Measurements from ENCODE around the gene TANGO6. TPM values are rescaled to one million over a fixed set of nuclear protein-coding genes. Genes with fewer than 3 reads are reported as not detected.
A peak's percentile ranks its signal among the peaks of the same experiment; 100 is the strongest.

Gene TANGO6
- total RNA-seq, 2 donors from 2014 or later: 9.6 to 22.7 TPM

GRCh38 chr16:68993456-68993855 lies 150.1 kb downstream of the TANGO6 start:
- Histone ChIP-seq H3K4me3 (no peak overlapping the region), H3K36me3 (replicated peaks in 1 of 2; ENCODE audit: insufficient read depth in 1 of 2, low read depth in 2 of 2) (no peaks in the 10 kb centered on the region), H3K27ac (peak overlapping the region; percentile 14 to 73 (median 61)), H3K27me3 (no peaks in the 10 kb centered on the region), H3K4me1 (peaks cover 22% of the 10 kb centered on the region), H3K9me3 (no peaks in the 10 kb centered on the region)
- WGBS, 2 donors: 59 to 72% methylated on average over 3 of the region's 3 CpGs
- intact Hi-C loops (cut with DNase I): no loop called here
- DNase-seq (no peak), ATAC-seq (no peak)
- TF ChIP-seq POLR2A (IDR thresholded peaks at IDR 0.05) (no peak), CTCF (IDR thresholded peaks at IDR 0.05) (no peak)

- H3K27ac ChIP-seq: peak overlapping the region in 3 of 4 donors; percentile 53 to 73 (median 69)
- H3K27me3 ChIP-seq: no peaks in the 10 kb centered on the region
- intact Hi-C loops (cut with DNase I): no loop called here
- DNase-seq (no peak), ATAC-seq (peak; percentile 83)
- no peaks in the 10 kb centered on the region for H3K36me3 ChIP-seq (replicated peaks in 1 of 2; ENCODE audit: insufficient read depth in 1 of 2, low read depth in 2 of 2)
- TF ChIP-seq CTCF (IDR thresholded peaks at IDR 0.05) (no peak), POLR2A (IDR thresholded peaks at IDR 0.05) (no peak)
- H3K9me3 ChIP-seq: no peaks in the 10 kb centered on the region
- no peak overlapping the region for H3K4me3 ChIP-seq
- H3K4me1 ChIP-seq: peaks cover 22% of the 10 kb centered on the region
- WGBS, 2 donors: 10 to 17% methylated on average over 1 of the region's 1 CpG
These were observed 150.6 kb downstream of the TANGO6 start for GRCh38 chr16:68993885-68994284.

GRCh38 chr16:68994324-68994723 lies 151.0 kb downstream of the TANGO6 start:
- DNase-seq: no peak
- H3K27me3 ChIP-seq: no peaks in the 10 kb centered on the region
- H3K9me3 ChIP-seq: no peaks in the 10 kb centered on the region
- H3K4me3 ChIP-seq: no peak overlapping the region
- no peak for TF ChIP-seq CTCF (IDR thresholded peaks at IDR 0.05)
- TF ChIP-seq POLR2A (IDR thresholded peaks at IDR 0.05): no peak
- no peak for ATAC-seq
- WGBS, 2 donors: 91 to 100% methylated on average over 1 of the region's 1 CpG
- no peaks in the 10 kb centered on the region for H3K36me3 ChIP-seq (replicated peaks in 1 of 2; ENCODE audit: insufficient read depth in 1 of 2, low read depth in 2 of 2)
- H3K4me1 ChIP-seq: peaks cover 22% of the 10 kb centered on the region
- peak overlapping the region in 3 of 4 donors; percentile 53 to 73 (median 69) for H3K27ac ChIP-seq
- intact Hi-C loops (cut with DNase I): no loop called here

GRCh38 chr16:68995011-68995504 lies 151.7 kb downstream of the TANGO6 start:
- ATAC-seq (no peak), DNase-seq (peak in 2 of 4 donors; percentile 15 to 33)
- no peak overlapping the region for H3K4me3 ChIP-seq
- H3K36me3 ChIP-seq (replicated peaks in 1 of 2; ENCODE audit: insufficient read depth in 1 of 2, low read depth in 2 of 2): no peaks in the 10 kb centered on the region
- no peaks in the 10 kb centered on the region for H3K27me3 ChIP-seq
- peak overlapping the region in 2 of 4 donors; percentile 69 to 73 for H3K27ac ChIP-seq
- H3K9me3 ChIP-seq: no peaks in the 10 kb centered on the region
- TF ChIP-seq POLR2A (IDR thresholded peaks at IDR 0.05): no peak
- peak in 5 of 7 experiments; percentile 11 to 46 (median 34) for TF ChIP-seq CTCF (IDR thresholded peaks at IDR 0.05)
- intact Hi-C loops (cut with DNase I): no loop called here
- peaks cover 22% of the 10 kb centered on the region for H3K4me1 ChIP-seq

- intact Hi-C loops (cut with DNase I): no loop called here
- H3K4me3 ChIP-seq: no peak overlapping the region
- no peaks in the 10 kb centered on the region for H3K9me3 ChIP-seq
- no peaks in the 10 kb centered on the region for H3K27me3 ChIP-seq
- H3K4me1 ChIP-seq: peaks cover 20% of the 10 kb centered on the region
- TF ChIP-seq CTCF (IDR thresholded peaks at IDR 0.05) (no peak), POLR2A (IDR thresholded peaks at IDR 0.05) (no peak)
- WGBS, 2 donors: 91 to 100% methylated on average over 1 of the region's 1 CpG
- no peak for DNase-seq
- ATAC-seq: no peak
- H3K27ac ChIP-seq: no peak overlapping the region
- H3K36me3 ChIP-seq (replicated peaks in 1 of 2; ENCODE audit: insufficient read depth in 1 of 2, low read depth in 2 of 2): no peaks in the 10 kb centered on the region
These were observed 154.2 kb downstream of the TANGO6 start for GRCh38 chr16:68997564-68997963.

Measured in body of pancreas (tissue), 4 donors.